Adrenal gland (tissue), 5 donors: ENCODE measurements around the gene SLC47A2.
"Not testable (repeated sequence)": the region's sequence is repeated elsewhere in the genome, so short reads cannot be mapped to it uniquely, and the experiment has no call there.

ENCODE experiments used
- POLR2A ChIP-seq, 2 donors: fragments of 450-650 bp; IDR thresholded peaks; one replicate each; pipeline ENCODE4 v1.6.1; 2017; ENCODE audit warnings: antibody characterized with exemption in 2 of 2, mild to moderate bottlenecking in 2 of 2, moderate library complexity in 1 of 2
- TF ChIP-seq, protein P1 (sequence below), 6 experiments: fragments of 450-650 bp in 4 of 6; fragments of 200-600 bp in 2 of 6; sonication (generic) in 1 of 6; IDR thresholded peaks; 1 replicate in 5 of 6; 2 replicates in 1 of 6; pipeline versions ENCODE4 v1.5.1 to v1.8.0; 2016 to 2021; ENCODE audit warnings: antibody characterized with exemption in 6 of 6, mild to moderate bottlenecking in 2 of 6, moderate library complexity in 1 of 6
- donor health status: DM: no; HTN: no; CAD: no.

DNA sequence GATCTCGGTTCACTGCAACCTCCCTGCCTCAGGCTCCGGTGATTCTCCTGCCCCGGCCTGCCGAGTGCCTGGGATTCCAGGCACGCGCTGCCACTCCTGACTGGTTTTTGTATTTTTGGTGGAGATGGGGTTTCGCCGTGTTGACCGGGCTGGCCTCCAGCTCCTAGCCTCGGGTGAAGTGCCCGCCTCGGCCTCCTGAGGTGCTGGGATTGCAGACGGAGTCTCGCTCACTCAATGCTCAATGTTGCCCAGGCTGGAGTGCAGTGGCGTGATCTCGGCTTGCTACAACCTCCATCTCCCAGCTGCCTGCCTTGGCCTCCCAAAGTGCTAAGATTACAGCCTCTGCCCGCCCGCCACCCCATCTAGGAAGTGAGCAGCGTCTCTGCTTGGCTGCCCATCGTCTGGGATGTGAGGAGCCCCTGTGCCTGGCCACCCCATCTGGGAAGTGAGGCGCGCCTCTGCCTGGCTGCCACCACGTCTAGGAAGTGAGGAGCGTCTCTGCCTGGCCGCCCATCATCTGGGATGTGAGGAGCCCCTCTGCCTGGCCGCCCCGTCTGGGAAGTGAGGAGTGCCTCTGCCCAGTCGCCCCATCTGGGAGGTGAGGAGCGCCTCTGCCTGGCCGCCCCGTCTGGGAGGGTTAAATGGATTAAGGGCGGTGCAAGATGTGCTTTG, 31.3 kb downstream of the SLC47A2 start:
- TF ChIP-seq, protein P1, sequence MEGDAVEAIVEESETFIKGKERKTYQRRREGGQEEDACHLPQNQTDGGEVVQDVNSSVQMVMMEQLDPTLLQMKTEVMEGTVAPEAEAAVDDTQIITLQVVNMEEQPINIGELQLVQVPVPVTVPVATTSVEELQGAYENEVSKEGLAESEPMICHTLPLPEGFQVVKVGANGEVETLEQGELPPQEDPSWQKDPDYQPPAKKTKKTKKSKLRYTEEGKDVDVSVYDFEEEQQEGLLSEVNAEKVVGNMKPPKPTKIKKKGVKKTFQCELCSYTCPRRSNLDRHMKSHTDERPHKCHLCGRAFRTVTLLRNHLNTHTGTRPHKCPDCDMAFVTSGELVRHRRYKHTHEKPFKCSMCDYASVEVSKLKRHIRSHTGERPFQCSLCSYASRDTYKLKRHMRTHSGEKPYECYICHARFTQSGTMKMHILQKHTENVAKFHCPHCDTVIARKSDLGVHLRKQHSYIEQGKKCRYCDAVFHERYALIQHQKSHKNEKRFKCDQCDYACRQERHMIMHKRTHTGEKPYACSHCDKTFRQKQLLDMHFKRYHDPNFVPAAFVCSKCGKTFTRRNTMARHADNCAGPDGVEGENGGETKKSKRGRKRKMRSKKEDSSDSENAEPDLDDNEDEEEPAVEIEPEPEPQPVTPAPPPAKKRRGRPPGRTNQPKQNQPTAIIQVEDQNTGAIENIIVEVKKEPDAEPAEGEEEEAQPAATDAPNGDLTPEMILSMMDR (IDR thresholded peaks at IDR 0.05): not testable (repeated sequence)
- not testable (repeated sequence) for TF ChIP-seq POLR2A (IDR thresholded peaks at IDR 0.05)
